Measurements from ENCODE around the gene IFT20. TPM values are rescaled to one million over a fixed set of nuclear protein-coding genes. Genes with fewer than 3 reads are reported as not detected.

IFT20 gene
- total and polyA plus RNA-seq, 2 experiments from 2014 or later = 13.2 to 32.3 TPM

DNA sequence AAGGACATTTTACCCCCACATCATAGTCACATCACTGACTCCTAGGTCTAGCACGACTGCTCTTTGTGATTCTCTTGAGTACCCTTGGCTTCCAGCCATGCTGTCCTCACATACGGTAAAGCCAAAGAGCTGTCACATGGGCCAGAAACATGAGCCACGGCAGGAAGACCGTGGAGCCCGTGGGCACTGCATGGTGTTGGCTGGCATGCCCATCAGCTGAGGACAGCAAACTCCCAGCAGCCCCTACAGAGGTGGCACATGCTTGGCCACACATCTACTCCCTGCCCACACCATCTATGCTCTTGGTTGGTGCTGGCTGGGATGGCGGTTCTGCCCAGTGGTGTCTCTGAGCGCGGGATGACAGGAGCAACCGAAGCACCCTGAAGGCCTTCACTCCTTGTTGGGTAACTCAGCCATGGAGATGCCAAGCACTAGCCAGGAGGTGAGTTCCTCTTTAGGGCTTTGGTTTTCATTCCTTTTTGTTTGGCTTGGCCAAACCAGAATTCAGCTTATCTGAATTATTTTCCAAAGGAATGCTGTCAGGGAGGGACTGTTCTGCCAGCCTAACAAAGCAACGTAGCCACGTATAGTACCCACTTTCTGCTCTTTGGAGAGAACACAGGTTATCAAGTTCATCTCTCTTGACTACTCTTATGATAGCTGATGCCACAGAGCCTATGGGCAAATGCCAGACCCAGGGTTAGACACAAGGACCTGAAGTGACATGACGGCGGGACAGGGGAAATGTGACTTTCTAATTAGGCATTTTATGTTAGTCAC lies 10.3 kb upstream of the IFT20 start (continued):
- no peak for TF ChIP-seq EZH2 (IDR thresholded peaks at IDR 0.05; ENCODE audit: low read depth, unreplicated experiment)

DNA sequence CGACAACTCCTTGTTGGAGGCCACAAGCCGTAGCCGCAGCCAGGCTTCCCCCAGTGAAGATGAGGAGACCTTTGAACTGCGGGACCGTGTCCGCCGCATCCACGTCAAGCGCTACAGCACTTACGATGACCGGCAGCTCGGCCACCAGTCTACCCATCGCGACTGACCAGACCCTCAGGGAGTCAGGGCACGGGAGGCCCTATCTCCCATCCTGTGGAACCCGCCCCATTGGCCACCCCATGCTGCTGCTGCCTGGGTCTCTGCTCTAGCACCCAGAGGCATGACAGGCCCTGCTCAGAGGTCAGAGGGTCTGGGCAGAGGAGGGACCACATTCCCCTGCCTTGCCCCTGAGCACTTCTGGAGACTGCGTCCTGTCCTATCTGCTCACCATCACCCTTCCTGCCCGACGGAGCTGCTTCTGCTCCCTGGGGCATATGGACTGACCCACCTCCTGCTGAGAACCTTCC lies 9.2 kb upstream of the IFT20 start:
- H3K79me2 ChIP-seq (replicated peaks; ENCODE audit: insufficient read depth) = no peaks in the 10 kb centered on the region
- H2AFZ ChIP-seq = no peak overlapping the region
- DNase-seq (ENCODE audit: low spot score) = no peak
- TF ChIP-seq, protein P1, sequence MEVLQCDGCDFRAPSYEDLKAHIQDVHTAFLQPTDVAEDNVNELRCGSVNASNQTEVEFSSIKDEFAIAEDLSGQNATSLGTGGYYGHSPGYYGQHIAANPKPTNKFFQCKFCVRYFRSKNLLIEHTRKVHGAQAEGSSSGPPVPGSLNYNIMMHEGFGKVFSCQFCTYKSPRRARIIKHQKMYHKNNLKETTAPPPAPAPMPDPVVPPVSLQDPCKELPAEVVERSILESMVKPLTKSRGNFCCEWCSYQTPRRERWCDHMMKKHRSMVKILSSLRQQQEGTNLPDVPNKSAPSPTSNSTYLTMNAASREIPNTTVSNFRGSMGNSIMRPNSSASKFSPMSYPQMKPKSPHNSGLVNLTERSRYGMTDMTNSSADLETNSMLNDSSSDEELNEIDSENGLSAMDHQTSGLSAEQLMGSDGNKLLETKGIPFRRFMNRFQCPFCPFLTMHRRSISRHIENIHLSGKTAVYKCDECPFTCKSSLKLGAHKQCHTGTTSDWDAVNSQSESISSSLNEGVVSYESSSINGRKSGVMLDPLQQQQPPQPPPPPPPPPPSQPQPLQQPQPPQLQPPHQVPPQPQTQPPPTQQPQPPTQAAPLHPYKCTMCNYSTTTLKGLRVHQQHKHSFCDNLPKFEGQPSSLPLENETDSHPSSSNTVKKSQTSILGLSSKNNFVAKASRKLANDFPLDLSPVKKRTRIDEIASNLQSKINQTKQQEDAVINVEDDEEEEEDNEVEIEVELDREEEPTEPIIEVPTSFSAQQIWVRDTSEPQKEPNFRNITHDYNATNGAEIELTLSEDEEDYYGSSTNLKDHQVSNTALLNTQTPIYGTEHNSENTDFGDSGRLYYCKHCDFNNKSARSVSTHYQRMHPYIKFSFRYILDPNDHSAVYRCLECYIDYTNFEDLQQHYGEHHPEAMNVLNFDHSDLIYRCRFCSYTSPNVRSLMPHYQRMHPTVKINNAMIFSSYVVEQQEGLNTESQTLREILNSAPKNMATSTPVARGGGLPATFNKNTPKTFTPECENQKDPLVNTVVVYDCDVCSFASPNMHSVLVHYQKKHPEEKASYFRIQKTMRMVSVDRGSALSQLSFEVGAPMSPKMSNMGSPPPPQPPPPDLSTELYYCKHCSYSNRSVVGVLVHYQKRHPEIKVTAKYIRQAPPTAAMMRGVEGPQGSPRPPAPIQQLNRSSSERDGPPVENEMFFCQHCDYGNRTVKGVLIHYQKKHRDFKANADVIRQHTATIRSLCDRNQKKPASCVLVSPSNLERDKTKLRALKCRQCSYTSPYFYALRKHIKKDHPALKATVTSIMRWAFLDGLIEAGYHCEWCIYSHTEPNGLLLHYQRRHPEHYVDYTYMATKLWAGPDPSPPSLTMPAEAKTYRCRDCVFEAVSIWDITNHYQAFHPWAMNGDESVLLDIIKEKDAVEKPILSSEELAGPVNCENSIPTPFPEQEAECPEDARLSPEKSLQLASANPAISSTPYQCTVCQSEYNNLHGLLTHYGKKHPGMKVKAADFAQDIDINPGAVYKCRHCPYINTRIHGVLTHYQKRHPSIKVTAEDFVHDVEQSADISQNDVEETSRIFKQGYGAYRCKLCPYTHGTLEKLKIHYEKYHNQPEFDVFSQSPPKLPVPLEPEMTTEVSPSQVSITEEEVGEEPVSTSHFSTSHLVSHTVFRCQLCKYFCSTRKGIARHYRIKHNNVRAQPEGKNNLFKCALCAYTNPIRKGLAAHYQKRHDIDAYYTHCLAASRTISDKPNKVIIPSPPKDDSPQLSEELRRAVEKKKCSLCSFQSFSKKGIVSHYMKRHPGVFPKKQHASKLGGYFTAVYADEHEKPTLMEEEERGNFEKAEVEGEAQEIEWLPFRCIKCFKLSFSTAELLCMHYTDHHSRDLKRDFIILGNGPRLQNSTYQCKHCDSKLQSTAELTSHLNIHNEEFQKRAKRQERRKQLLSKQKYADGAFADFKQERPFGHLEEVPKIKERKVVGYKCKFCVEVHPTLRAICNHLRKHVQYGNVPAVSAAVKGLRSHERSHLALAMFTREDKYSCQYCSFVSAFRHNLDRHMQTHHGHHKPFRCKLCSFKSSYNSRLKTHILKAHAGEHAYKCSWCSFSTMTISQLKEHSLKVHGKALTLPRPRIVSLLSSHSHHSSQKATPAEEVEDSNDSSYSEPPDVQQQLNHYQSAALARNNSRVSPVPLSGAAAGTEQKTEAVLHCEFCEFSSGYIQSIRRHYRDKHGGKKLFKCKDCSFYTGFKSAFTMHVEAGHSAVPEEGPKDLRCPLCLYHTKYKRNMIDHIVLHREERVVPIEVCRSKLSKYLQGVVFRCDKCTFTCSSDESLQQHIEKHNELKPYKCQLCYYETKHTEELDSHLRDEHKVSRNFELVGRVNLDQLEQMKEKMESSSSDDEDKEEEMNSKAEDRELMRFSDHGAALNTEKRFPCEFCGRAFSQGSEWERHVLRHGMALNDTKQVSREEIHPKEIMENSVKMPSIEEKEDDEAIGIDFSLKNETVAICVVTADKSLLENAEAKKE (CRISPR knock-in tag; IDR thresholded peaks at IDR 0.05) = no peak
- TF ChIP-seq, protein P2, sequence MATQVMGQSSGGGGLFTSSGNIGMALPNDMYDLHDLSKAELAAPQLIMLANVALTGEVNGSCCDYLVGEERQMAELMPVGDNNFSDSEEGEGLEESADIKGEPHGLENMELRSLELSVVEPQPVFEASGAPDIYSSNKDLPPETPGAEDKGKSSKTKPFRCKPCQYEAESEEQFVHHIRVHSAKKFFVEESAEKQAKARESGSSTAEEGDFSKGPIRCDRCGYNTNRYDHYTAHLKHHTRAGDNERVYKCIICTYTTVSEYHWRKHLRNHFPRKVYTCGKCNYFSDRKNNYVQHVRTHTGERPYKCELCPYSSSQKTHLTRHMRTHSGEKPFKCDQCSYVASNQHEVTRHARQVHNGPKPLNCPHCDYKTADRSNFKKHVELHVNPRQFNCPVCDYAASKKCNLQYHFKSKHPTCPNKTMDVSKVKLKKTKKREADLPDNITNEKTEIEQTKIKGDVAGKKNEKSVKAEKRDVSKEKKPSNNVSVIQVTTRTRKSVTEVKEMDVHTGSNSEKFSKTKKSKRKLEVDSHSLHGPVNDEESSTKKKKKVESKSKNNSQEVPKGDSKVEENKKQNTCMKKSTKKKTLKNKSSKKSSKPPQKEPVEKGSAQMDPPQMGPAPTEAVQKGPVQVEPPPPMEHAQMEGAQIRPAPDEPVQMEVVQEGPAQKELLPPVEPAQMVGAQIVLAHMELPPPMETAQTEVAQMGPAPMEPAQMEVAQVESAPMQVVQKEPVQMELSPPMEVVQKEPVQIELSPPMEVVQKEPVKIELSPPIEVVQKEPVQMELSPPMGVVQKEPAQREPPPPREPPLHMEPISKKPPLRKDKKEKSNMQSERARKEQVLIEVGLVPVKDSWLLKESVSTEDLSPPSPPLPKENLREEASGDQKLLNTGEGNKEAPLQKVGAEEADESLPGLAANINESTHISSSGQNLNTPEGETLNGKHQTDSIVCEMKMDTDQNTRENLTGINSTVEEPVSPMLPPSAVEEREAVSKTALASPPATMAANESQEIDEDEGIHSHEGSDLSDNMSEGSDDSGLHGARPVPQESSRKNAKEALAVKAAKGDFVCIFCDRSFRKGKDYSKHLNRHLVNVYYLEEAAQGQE (IDR thresholded peaks at IDR 0.05; ENCODE audit: unreplicated experiment) = no peak
- TF ChIP-seq, protein P3, sequence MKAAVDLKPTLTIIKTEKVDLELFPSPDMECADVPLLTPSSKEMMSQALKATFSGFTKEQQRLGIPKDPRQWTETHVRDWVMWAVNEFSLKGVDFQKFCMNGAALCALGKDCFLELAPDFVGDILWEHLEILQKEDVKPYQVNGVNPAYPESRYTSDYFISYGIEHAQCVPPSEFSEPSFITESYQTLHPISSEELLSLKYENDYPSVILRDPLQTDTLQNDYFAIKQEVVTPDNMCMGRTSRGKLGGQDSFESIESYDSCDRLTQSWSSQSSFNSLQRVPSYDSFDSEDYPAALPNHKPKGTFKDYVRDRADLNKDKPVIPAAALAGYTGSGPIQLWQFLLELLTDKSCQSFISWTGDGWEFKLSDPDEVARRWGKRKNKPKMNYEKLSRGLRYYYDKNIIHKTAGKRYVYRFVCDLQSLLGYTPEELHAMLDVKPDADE (IDR thresholded peaks at IDR 0.05) = no peak
- TF ChIP-seq NANOG (IDR thresholded peaks at IDR 0.05; ENCODE audit: borderline replicate concordance) = no peak
- no peak overlapping the region for H3K4me3 ChIP-seq
- H3F3A ChIP-seq (replicated peaks; ENCODE audit: low read depth) = no peaks in the 10 kb centered on the region
- ATAC-seq = no peak
- no peak overlapping the region for H3K27ac Mint-ChIP-seq
- no peaks in the 10 kb centered on the region for H3K9me3 Mint-ChIP-seq
- H4K20me1 ChIP-seq (replicated peaks; ENCODE audit: insufficient read depth) = peaks cover 8% of the 10 kb centered on the region; the same call in 1 of the 2 replicates
- H3K4me1 ChIP-seq (ENCODE audit: insufficient read depth) = no peaks in the 10 kb centered on the region; the same call in 1 of the 2 replicates
- no peak overlapping the region for H3K4me2 ChIP-seq
- H3K36me3 Mint-ChIP-seq (ENCODE audit: low read depth) = peaks cover 48% of the 10 kb centered on the region
- peaks cover 15% of the 10 kb centered on the region for H3K36me3 ChIP-seq (ENCODE audit: insufficient read depth)
- H3K27me3 ChIP-seq (ENCODE audit: insufficient read depth) = no peaks in the 10 kb centered on the region
- no peak overlapping the region for H3K4me3 Mint-ChIP-seq
- H3K27me3 Mint-ChIP-seq (ENCODE audit: insufficient read depth, low read depth, poor library complexity) = peaks cover 7% of the 10 kb centered on the region
- no peaks in the 10 kb centered on the region for H3K9me2 ChIP-seq (ENCODE audit: insufficient read depth)
- H3K27ac ChIP-seq (ENCODE audit: low read depth) = no peak overlapping the region
- peaks cover 16% of the 10 kb centered on the region for H3K4me1 Mint-ChIP-seq

Data from GM23338 (cell line).